ENCODE data around the gene CYP26B1.

DNA sequence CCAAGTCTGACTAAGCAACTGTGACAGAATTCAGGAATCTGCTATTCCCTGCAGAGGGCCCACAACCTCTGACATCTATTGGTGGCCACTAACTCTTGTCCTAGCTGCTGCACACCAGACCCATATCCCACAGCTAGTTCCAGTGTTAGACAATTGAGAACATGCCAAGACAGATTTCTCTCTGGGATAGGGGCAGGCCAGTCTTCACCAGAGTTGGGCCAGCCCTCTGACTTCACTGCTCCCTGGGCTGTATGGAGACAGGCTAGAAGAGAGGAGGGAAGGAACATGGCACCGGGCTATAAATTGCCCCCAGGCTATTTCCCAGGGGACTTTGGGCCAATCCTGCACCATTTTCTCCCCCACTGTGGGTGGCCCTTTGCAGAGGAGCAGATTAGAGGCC lies 32.7 kb upstream of the CYP26B1 start:
- TF ChIP-seq, protein P1, sequence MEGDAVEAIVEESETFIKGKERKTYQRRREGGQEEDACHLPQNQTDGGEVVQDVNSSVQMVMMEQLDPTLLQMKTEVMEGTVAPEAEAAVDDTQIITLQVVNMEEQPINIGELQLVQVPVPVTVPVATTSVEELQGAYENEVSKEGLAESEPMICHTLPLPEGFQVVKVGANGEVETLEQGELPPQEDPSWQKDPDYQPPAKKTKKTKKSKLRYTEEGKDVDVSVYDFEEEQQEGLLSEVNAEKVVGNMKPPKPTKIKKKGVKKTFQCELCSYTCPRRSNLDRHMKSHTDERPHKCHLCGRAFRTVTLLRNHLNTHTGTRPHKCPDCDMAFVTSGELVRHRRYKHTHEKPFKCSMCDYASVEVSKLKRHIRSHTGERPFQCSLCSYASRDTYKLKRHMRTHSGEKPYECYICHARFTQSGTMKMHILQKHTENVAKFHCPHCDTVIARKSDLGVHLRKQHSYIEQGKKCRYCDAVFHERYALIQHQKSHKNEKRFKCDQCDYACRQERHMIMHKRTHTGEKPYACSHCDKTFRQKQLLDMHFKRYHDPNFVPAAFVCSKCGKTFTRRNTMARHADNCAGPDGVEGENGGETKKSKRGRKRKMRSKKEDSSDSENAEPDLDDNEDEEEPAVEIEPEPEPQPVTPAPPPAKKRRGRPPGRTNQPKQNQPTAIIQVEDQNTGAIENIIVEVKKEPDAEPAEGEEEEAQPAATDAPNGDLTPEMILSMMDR (IDR thresholded peaks at IDR 0.05), result no peak
- TF ChIP-seq POLR2A (IDR thresholded peaks at IDR 0.05) (no peak), POLR2AphosphoS5 (IDR thresholded peaks at IDR 0.05) (no peak)

Data from prostate gland (tissue), 2 donors.